ENCODE measurements around the gene JADE1. TPM values are rescaled to one million over a fixed set of nuclear protein-coding genes. Genes with fewer than 3 reads are reported as not detected.

Gene JADE1
- total RNA-seq, 1 experiment from 2014 or later, result 30.2 TPM

DNA sequence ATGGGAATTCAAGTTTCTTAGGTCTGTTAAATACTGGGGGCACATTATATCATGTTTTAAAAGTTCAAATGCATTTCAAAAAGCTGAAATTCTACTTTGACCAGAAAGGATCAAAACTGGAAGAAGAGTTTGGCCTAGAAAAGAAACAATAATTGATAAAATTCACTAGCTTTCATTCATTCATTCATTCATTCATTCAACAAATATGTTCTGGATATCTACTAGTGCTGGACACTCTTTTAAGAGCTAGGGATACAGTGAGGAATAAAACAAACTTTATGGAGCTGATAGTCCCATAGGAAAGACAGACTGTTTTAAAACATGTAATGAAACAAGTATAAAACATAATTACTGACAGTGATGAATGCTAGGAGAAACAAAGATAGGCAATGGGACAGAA is 106.0 kb downstream of the JADE1 start:
- TF ChIP-seq, protein P1, sequence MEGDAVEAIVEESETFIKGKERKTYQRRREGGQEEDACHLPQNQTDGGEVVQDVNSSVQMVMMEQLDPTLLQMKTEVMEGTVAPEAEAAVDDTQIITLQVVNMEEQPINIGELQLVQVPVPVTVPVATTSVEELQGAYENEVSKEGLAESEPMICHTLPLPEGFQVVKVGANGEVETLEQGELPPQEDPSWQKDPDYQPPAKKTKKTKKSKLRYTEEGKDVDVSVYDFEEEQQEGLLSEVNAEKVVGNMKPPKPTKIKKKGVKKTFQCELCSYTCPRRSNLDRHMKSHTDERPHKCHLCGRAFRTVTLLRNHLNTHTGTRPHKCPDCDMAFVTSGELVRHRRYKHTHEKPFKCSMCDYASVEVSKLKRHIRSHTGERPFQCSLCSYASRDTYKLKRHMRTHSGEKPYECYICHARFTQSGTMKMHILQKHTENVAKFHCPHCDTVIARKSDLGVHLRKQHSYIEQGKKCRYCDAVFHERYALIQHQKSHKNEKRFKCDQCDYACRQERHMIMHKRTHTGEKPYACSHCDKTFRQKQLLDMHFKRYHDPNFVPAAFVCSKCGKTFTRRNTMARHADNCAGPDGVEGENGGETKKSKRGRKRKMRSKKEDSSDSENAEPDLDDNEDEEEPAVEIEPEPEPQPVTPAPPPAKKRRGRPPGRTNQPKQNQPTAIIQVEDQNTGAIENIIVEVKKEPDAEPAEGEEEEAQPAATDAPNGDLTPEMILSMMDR (IDR thresholded peaks at IDR 0.05; ENCODE audit: insufficient read depth in 1 of 2, low read depth in 1 of 2, low read length in 1 of 2, severe bottlenecking in 1 of 2, unreplicated experiment in 1 of 2), result no peak
- intact Hi-C loops (cut with micrococcal nuclease; ENCODE audit: unreplicated experiment), result no loop called here
- Mint-ChIP-seq H3K4me1 (ENCODE audit: low read depth, unreplicated experiment) (no peaks in the 10 kb centered on the region), H3K9me3 (ENCODE audit: unreplicated experiment) (no peaks in the 10 kb centered on the region), H3K27ac (ENCODE audit: unreplicated experiment) (no peak overlapping the region), H3K36me3 (ENCODE audit: insufficient read depth, unreplicated experiment) (no peaks in the 10 kb centered on the region), H3K4me3 (ENCODE audit: unreplicated experiment) (no peak overlapping the region), H3K27me3 (ENCODE audit: insufficient read depth, unreplicated experiment) (no peaks in the 10 kb centered on the region)
- no peaks in the 10 kb centered on the region for H3K4me1 ChIP-seq
- no peaks in the 10 kb centered on the region for H3K36me3 ChIP-seq (ENCODE audit: control insufficient read depth, insufficient read depth, low read length)
- H3K27me3 ChIP-seq (replicated peaks; ENCODE audit: control insufficient read depth, insufficient read depth, low read length), result no peaks in the 10 kb centered on the region
- H3K9me3 ChIP-seq, result no peaks in the 10 kb centered on the region
- H3K4me3 ChIP-seq (ENCODE audit: low read depth, low read length), result no peak overlapping the region
- ChIA-PET POLR2A (no interaction called here), CTCF (no interaction called here)
- no peak for DNase-seq
- no TSS peak for BruUV-seq (replicated peaks)

DNA sequence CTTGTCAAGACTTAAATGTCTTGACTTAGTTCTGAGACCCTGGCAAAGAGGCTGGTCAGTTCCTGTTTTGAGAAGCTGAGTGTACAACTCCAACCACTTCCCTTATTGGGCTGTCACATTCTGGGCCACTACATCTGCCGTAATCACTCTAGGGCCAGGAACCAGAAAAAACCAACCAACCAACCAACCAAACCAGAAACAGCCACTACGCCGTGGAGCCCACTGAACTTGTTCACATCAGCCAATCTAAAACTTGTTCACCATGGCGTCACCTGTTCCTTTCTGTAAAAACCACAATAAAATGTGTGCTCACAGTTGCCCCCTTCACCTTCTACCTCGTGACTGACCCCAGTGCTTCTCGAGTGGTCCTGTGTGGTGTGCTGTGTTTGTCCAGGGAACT is 107.3 kb downstream of the JADE1 start:
- intact Hi-C loops (cut with micrococcal nuclease; ENCODE audit: unreplicated experiment), result no loop called here
- CTCF ChIA-PET, result no interaction called here

DNA sequence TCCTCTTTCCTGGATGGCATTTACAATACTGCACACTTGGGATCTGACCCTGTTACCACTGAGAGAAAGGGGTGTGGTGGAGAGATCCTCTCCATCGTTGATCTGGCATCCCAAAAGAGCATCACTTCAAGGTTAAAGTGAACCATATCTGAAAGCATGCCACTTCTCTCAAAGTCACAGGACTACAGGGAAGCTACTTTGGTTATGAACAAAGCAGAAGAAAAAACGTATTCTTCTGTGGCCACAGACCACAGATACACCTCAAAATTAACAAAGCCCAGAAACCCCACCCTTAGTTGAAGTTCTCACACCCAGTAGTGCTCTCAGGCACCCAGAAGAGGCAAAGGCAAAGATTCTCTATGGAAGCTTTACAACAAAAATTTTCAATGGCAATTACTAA is 108.3 kb downstream of the JADE1 start:
- TF ChIP-seq, protein P1 (IDR thresholded peaks at IDR 0.05; ENCODE audit: insufficient read depth in 1 of 2, low read depth in 1 of 2, low read length in 1 of 2, severe bottlenecking in 1 of 2, unreplicated experiment in 1 of 2), result no peak
- Histone ChIP-seq H3K9me3 (no peaks in the 10 kb centered on the region), H3K4me1 (no peaks in the 10 kb centered on the region), H3K36me3 (ENCODE audit: control insufficient read depth, insufficient read depth, low read length) (no peaks in the 10 kb centered on the region), H3K4me3 (ENCODE audit: low read depth, low read length) (no peak overlapping the region), H3K27me3 (replicated peaks; ENCODE audit: control insufficient read depth, insufficient read depth, low read length) (no peaks in the 10 kb centered on the region)
- no peaks in the 10 kb centered on the region for H3K36me3 Mint-ChIP-seq (ENCODE audit: insufficient read depth, unreplicated experiment)
- no peaks in the 10 kb centered on the region for H3K4me1 Mint-ChIP-seq (ENCODE audit: low read depth, unreplicated experiment)
- BruUV-seq (replicated peaks), result no TSS peak
- intact Hi-C loops (cut with micrococcal nuclease; ENCODE audit: unreplicated experiment), result no loop called here
- no peak overlapping the region for H3K27ac Mint-ChIP-seq (ENCODE audit: unreplicated experiment)
- POLR2A ChIA-PET, result no interaction called here
- CTCF ChIA-PET, result no interaction called here
- no peak overlapping the region for H3K4me3 Mint-ChIP-seq (ENCODE audit: unreplicated experiment)
- H3K9me3 Mint-ChIP-seq (ENCODE audit: unreplicated experiment), result no peaks in the 10 kb centered on the region
- no peaks in the 10 kb centered on the region for H3K27me3 Mint-ChIP-seq (ENCODE audit: insufficient read depth, unreplicated experiment)
- DNase-seq, result no peak

More for the DNA sequence above, 107.3 kb downstream of the JADE1 start:
- no peaks in the 10 kb centered on the region for H3K27me3 Mint-ChIP-seq (ENCODE audit: insufficient read depth, unreplicated experiment)
- no peaks in the 10 kb centered on the region for H3K36me3 ChIP-seq (ENCODE audit: control insufficient read depth, insufficient read depth, low read length)
- BruUV-seq (replicated peaks), result no TSS peak
- no peak overlapping the region for H3K4me3 ChIP-seq (ENCODE audit: low read depth, low read length)
- no peak overlapping the region for H3K4me3 Mint-ChIP-seq (ENCODE audit: unreplicated experiment)
- TF ChIP-seq, protein P1 (IDR thresholded peaks at IDR 0.05; ENCODE audit: insufficient read depth in 1 of 2, low read depth in 1 of 2, low read length in 1 of 2, severe bottlenecking in 1 of 2, unreplicated experiment in 1 of 2), result no peak
- H3K9me3 ChIP-seq, result no peaks in the 10 kb centered on the region
- no peak for DNase-seq
- H3K36me3 Mint-ChIP-seq (ENCODE audit: insufficient read depth, unreplicated experiment), result no peaks in the 10 kb centered on the region
- H3K27ac Mint-ChIP-seq (ENCODE audit: unreplicated experiment), result no peak overlapping the region
- H3K27me3 ChIP-seq (replicated peaks; ENCODE audit: control insufficient read depth, insufficient read depth, low read length), result no peaks in the 10 kb centered on the region
- no peaks in the 10 kb centered on the region for H3K4me1 ChIP-seq
- H3K9me3 Mint-ChIP-seq (ENCODE audit: unreplicated experiment), result no peaks in the 10 kb centered on the region
- POLR2A ChIA-PET, result no interaction called here
- no peaks in the 10 kb centered on the region for H3K4me1 Mint-ChIP-seq (ENCODE audit: low read depth, unreplicated experiment)
